Fibroblast of lung (primary cell): ENCODE data around the gene ASB18. TPM values are rescaled to one million over a fixed set of nuclear protein-coding genes. Genes with fewer than 3 reads are reported as not detected.

Source experiments
- DNase-seq, 2 donors: peaks; one replicate each; pipeline versions ENCODE4 v3.0.0 to v3.0.0-alpha.2; 2010; ENCODE audit warnings: low read depth in 2 of 2
- H2AFZ ChIP-seq: 2 replicates; pipeline ENCODE4 v1.5.1; 2012; ENCODE audit warnings: low read length, control low read depth, inconsistent platforms
- H3K27ac ChIP-seq: 2 replicates; pipeline ENCODE4 v1.5.1; 2011; ENCODE audit warnings: low read length, control low read depth; ENCODE audit not compliant: insufficient read depth
- H3K27me3 ChIP-seq: 2 replicates; pipeline ENCODE4 v1.5.1; 2011; ENCODE audit warnings: mild to moderate bottlenecking, low read length; ENCODE audit not compliant: control insufficient read depth, insufficient read depth
- H3K36me3 ChIP-seq: 2 replicates; pipeline ENCODE4 v1.5.1; 2011; ENCODE audit warnings: low read length; ENCODE audit not compliant: control insufficient read depth, insufficient read depth
- H3K4me1 ChIP-seq: 2 replicates; pipeline ENCODE4 v1.5.1; 2011; ENCODE audit warnings: low read length; ENCODE audit not compliant: control insufficient read depth, insufficient read depth; ENCODE audit errors: extremely low read depth
- H3K4me2 ChIP-seq: 2 replicates; pipeline ENCODE4 v1.5.1; 2011; ENCODE audit warnings: low read length, control low read depth; ENCODE audit not compliant: insufficient read depth; ENCODE audit errors: extremely low read depth
- H3K4me3 ChIP-seq, 4 experiments: fragments of 200-600 bp in 1 of 4; sonication (generic) in 1 of 4; replicated peaks in 1 of 4; 2 replicates each; pipeline ENCODE4 v1.5.1; 2011 to 2016; ENCODE audit warnings: low read length in 4 of 4, low read depth in 3 of 4, mild to moderate bottlenecking in 3 of 4, control low read depth in 2 of 4, inconsistent platforms in 1 of 4, mixed read lengths in 1 of 4; ENCODE audit not compliant: insufficient read depth in 1 of 4; ENCODE audit errors: control extremely low read depth in 1 of 4
- H3K79me2 ChIP-seq: 2 replicates; pipeline ENCODE4 v1.5.1; 2012; ENCODE audit warnings: mild to moderate bottlenecking, low read length, inconsistent platforms; ENCODE audit not compliant: control insufficient read depth, insufficient read depth
- H3K9ac ChIP-seq: 2 replicates; pipeline ENCODE4 v1.5.1; 2011; ENCODE audit warnings: mild to moderate bottlenecking, low read length, control low read depth; ENCODE audit not compliant: insufficient read depth
- H3K9me3 ChIP-seq: 2 replicates; pipeline ENCODE4 v1.5.1; 2012; ENCODE audit warnings: low read depth, low read length; ENCODE audit not compliant: control insufficient read depth, insufficient read depth
- H4K20me1 ChIP-seq: 2 replicates; pipeline ENCODE4 v1.5.1; 2011; ENCODE audit warnings: low read length; ENCODE audit not compliant: control insufficient read depth, insufficient read depth; ENCODE audit errors: extremely low read depth
- EZH2 ChIP-seq: IDR thresholded peaks from 2 replicates; pipeline ENCODE4 v1.5.1; 2012; ENCODE audit warnings: low read length, control low read depth, mild to moderate bottlenecking; ENCODE audit errors: missing control alignments
- polyA minus RNA-seq: library from RNA; depleted of rRNA, polyadenylated mRNA; stranded (reverse); fragments of >200 nt; gene quantifications from 2 replicates; pipeline ENCODE4 v1.2.3, GENCODE V29; 2011; ENCODE audit warnings: low replicate concordance
- polyA plus RNA-seq, 2 donors: library from polyadenylated mRNA; depleted of rRNA in 1 of 2; stranded (reverse) in 1 of 2; unstranded in 1 of 2; fragments of >200 nt; gene quantifications; 2 replicates each; pipeline ENCODE4 v1.2.1, GENCODE V29; 2011 to 2012; ENCODE audit warnings: missing spikeins in 1 of 2
- total RNA-seq: library from RNA; depleted of rRNA; stranded (reverse); fragments of >200 nt; gene quantifications from 2 replicates; pipeline ENCODE4 v1.2.1, GENCODE V29; 2014
- TF ChIP-seq, protein P1 (sequence below), 2 donors: IDR thresholded peaks in 1 of 2; conservative IDR thresholded peaks in 1 of 2; 1 replicate in 1 of 2; 2 replicates in 1 of 2; pipeline ENCODE4 v1.5.1; 2011 to 2012; ENCODE audit warnings: low read length in 2 of 2, control low read depth in 1 of 2, inconsistent platforms in 1 of 2, low read depth in 1 of 2, mild to moderate bottlenecking in 1 of 2

ASB18 gene, protein sequence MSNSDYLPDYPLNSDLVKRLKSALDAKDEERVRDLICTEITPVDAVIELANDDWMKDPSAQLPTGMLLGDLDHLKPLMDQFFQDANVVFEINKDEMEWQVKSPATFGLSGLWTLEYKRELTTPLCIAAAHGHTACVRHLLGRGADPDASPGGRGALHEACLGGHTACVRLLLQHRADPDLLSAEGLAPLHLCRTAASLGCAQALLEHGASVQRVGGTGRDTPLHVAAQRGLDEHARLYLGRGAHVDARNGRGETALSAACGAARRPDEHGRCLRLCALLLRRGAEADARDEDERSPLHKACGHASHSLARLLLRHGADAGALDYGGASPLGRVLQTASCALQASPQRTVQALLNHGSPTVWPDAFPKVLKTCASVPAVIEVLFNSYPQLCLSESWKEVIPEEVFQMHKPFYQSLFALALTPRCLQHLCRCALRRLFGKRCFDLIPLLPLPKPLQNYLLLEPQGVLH
- total RNA-seq (not detected in 2 replicates), polyA plus RNA-seq (not detected in 2 replicates), polyA minus RNA-seq (not detected in 2 replicates)
- polyA plus RNA-seq (2012): not detected in 2 replicates

GRCh38 chr2:236264256-236264655 lies at the start of gene ASB18:
ASB18 (minus strand) TSS chr2:236264406; CDS start chr2:236264345, 61 bp downstream.
- TF ChIP-seq EZH2: no peak
- TF ChIP-seq, protein P1, sequence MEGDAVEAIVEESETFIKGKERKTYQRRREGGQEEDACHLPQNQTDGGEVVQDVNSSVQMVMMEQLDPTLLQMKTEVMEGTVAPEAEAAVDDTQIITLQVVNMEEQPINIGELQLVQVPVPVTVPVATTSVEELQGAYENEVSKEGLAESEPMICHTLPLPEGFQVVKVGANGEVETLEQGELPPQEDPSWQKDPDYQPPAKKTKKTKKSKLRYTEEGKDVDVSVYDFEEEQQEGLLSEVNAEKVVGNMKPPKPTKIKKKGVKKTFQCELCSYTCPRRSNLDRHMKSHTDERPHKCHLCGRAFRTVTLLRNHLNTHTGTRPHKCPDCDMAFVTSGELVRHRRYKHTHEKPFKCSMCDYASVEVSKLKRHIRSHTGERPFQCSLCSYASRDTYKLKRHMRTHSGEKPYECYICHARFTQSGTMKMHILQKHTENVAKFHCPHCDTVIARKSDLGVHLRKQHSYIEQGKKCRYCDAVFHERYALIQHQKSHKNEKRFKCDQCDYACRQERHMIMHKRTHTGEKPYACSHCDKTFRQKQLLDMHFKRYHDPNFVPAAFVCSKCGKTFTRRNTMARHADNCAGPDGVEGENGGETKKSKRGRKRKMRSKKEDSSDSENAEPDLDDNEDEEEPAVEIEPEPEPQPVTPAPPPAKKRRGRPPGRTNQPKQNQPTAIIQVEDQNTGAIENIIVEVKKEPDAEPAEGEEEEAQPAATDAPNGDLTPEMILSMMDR (conservative IDR thresholded peaks at IDR 0.05 in 1 of 2, IDR thresholded peaks at IDR 0.05 in 1 of 2; ENCODE audit: low read depth in 1 of 2, low read length in 2 of 2): no peak
- no peak for DNase-seq
- Histone ChIP-seq H3K4me2 (no peak within 1 kb of the TSS), H3K36me3 (no peaks in the 10 kb centered on the region), H4K20me1 (no peaks in the 10 kb centered on the region), H3K9me3 (no peaks in the 10 kb centered on the region), H3K4me1 (no peaks in the 10 kb centered on the region), H3K4me3 (no peak within 1 kb of the TSS), H3K27ac (no peak within 1 kb of the TSS), H2AFZ (no peak within 1 kb of the TSS), H3K9ac (no peak within 1 kb of the TSS), H3K79me2 (no peaks in the 10 kb centered on the region), H3K27me3 (no peaks in the 10 kb centered on the region)

DNA sequence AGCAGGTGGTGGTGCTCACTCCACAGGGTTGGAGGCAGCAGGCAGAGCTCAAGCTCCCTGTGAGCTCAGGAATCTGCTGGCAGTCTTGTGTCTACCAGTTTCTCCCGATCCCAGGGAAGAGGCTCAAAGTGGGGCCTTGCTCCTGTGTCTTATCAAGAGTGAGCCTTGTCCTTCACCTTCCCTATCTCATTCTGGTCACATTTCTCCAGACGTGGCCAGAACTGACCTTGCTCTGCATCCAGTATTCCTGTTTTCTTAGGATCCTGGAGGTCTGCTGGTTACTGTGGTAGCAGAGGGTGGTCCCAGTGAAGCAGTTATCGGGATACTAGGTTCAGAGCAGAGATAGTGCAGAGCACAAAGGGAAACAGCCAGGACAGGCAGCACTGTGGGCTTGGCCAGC lies 47.1 kb upstream of the ASB18 start:
- Histone ChIP-seq H3K4me2 (no peak overlapping the region), H3K27me3 (no peaks in the 10 kb centered on the region), H4K20me1 (no peaks in the 10 kb centered on the region), H3K9me3 (no peaks in the 10 kb centered on the region), H3K27ac (no peak overlapping the region), H3K79me2 (no peaks in the 10 kb centered on the region), H2AFZ (no peak overlapping the region), H3K36me3 (no peaks in the 10 kb centered on the region), H3K4me3 (no peak overlapping the region), H3K9ac (no peak overlapping the region), H3K4me1 (no peaks in the 10 kb centered on the region)
- no peak for TF ChIP-seq EZH2
- TF ChIP-seq, protein P1 (conservative IDR thresholded peaks at IDR 0.05 in 1 of 2, IDR thresholded peaks at IDR 0.05 in 1 of 2; ENCODE audit: low read depth in 1 of 2, low read length in 2 of 2): no peak
- no peak for DNase-seq

DNA sequence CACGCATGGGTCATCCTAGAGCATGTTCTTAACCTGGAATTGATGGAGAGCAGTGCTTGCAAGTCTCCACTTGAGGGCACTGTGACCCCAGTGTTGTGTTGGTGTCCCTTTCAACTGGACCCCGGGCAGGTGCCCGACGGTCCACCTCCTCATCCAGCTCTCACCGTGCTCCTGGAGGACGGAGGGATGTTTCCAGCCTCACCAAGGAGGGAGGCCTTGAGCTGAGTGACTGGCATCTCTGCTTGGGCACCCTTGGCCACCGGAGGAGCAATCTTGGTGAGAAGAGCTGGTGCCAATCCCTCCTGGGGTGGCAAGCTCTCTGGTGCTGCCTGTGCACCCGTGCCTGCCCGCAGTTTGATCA lies 45.4 kb upstream of the ASB18 start:
- Histone ChIP-seq H3K4me2 (no peak overlapping the region), H3K79me2 (no peaks in the 10 kb centered on the region), H3K27ac (no peak overlapping the region), H3K9ac (no peak overlapping the region), H3K4me1 (no peaks in the 10 kb centered on the region), H3K27me3 (no peaks in the 10 kb centered on the region), H3K9me3 (no peaks in the 10 kb centered on the region), H3K4me3 (no peak overlapping the region), H4K20me1 (no peaks in the 10 kb centered on the region), H3K36me3 (no peaks in the 10 kb centered on the region), H2AFZ (no peak overlapping the region)
- peak in 1 of 2 donors; percentile 10 for DNase-seq
- TF ChIP-seq EZH2: no peak
- TF ChIP-seq, protein P1 (conservative IDR thresholded peaks at IDR 0.05 in 1 of 2, IDR thresholded peaks at IDR 0.05 in 1 of 2; ENCODE audit: low read depth in 1 of 2, low read length in 2 of 2): peak in 1 of 2 donors; percentile 23
